HG02973 (cell line): ENCODE data around the gene GZMB.
A peak's percentile ranks its signal among the peaks of the same experiment; 100 is the strongest.
"Not testable (repeated sequence)": the region's sequence is repeated elsewhere in the genome, so short reads cannot be mapped to it uniquely, and the experiment has no call there.

ENCODE experiments used
- ATAC-seq: cut with Tn5 transposase; IDR thresholded peaks from one replicate; pipeline ENCODE4 v1.9.1; 2021; ENCODE audit warnings: moderate library complexity; ENCODE audit not compliant: unreplicated experiment

The GZMB gene

GRCh38 chr14:24631749-24632335, 2.1 kb downstream of the GZMB start:
- no peak for ATAC-seq

GRCh38 chr14:24630872-24631477, 3.0 kb downstream of the GZMB start:
- no peak for ATAC-seq

DNA sequence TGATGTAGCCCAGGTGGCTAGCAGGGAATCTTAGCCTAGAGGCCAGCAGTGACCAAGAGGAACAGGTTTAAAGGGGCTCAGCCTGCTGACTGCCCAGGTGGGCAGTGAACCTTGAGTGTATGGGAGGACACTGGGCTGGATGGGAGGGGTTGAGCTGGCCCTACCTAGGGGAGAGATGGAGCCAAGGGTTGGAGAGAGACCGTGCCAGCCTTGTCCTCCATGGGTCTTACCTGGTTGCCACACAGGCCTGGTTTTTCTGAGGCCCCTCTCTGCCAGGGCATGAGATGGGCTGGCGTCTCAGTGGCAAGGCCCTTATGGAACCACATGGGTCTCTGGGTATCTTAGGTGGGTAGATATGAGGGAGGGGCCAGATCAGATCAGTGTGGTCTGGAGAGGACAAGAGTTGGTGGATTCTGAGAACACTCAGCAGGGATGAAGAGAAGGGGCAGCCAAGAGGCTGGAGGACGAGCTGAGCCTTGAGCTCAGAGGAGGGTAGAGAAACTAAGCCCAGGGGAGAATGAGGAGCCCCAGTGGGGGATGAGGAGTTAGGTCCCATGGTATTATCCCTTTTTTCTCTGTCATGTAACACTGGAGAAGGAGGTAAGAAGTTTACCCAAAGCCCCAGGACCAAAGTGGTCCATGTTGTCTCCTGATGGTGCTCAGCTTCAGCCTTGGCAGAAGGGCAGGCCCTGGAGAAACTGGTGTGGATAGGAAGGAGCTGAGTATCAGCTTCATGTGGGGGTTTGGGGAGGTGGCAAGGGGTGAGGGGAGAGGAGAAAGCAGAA, 3.7 kb downstream of the GZMB start:
- ATAC-seq = no peak

- ATAC-seq = no peak
Measured at GRCh38 chr14:24629521-24629920, 4.5 kb downstream of the GZMB start.

- no peak for ATAC-seq
Measured at GRCh38 chr14:24613747-24614146, 20.2 kb downstream of the GZMB start.

DNA sequence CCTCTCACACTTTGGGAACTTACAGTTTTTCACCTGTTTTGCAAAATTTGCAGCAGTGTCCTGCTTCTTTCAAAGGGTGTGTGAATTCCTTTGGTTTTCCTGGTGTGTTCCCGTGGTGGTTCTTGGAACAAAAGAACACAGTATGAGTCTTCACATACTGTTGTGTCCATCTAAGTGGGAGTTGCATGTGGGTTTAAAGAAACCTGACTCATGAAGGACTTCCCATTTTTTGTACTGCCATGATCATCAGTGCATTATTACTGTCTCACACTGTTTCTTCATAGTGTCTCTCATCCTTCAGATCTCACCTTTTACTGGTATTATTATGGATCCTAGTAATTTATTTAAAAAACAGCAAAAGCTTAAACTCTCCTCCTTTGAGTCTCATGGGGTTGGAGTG, 20.7 kb downstream of the GZMB start:
- no peak for ATAC-seq

GRCh38 chr14:24612196-24612595, 21.8 kb downstream of the GZMB start:
- ATAC-seq = no peak

DNA sequence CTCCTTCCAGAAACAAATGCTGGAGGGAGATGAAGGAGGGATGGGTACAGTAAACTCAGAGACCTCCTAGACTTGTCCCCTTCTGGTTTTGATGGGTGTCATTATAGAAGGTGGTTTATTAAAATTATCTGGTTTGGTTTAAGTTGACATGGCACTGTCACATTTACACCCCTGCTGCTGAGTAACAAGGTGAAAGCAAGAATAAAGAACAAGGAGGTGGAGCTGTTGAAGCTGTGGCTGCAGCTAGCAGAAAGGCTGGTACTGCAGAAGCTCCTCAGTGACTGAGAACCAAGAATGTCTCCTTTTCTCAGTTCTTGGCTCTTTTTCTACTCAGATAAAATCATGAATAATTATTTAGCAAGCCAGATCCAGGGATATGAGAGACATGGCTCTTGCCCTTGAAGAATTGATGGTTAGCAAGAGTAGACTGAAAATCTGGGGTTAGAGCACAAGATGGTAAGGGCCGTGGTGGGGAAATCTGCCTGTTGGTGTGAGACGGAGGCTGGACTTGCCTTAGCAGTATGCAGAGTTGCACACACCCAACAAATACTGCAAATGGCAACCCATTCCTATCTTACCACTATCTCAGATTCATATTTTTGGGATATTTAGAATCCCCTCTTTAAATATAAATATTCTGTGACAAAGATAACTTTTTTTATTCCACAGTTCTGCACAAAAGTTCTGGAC, 24.2 kb downstream of the GZMB start, which contains the start of gene GZMH:
Gene GZMH (minus strand): TSS at position 31 of the 690 bp plus-strand sequence. CDS start 72 bp downstream, outside the sequence.
- ATAC-seq = no peak

DNA sequence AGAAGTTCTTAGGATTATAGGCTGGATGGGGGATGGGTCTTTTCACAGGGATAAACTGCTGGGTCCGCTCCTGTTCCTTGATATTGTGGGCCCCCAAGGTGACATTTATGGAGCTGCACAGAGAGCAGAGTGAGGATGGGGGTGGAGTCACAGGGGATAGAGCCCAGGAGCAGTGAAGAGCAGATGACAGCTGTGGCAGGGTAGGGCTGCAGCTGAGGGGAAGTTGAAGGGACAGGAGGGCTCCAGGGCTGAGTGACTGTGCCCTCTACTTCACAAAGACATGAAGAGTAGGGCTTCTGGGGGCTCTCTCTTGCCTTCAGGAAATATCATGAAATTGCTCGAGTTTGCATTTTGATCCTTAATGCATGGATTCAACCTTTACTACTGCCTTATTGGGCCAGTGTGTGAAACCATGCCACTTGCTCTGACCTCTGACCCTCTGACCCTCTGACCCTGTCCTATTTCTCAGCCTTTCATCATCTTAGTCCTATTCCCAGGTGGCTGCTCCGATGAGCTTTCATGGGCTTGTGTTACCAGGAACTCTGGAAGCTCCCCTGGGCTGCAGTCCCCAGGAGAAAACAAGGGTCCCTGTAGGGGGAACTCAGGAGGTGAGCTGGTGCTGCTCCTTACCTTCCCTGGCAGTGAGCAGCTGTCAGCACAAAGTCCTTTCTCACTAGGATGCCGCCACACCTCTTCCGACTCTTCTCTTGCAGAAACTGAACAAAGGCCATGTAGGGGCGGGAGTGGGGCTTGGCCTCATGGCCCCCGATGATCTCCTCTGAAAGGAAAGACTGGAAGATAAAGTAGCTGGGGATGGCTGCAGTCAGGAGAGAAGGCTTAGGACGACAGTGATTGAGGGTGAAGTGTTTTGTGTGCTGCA, 26.1 kb downstream of the GZMB start:
- ATAC-seq = no peak

- no peak for ATAC-seq
Measured at GRCh38 chr14:24607081-24607480, 26.9 kb downstream of the GZMB start.

DNA sequence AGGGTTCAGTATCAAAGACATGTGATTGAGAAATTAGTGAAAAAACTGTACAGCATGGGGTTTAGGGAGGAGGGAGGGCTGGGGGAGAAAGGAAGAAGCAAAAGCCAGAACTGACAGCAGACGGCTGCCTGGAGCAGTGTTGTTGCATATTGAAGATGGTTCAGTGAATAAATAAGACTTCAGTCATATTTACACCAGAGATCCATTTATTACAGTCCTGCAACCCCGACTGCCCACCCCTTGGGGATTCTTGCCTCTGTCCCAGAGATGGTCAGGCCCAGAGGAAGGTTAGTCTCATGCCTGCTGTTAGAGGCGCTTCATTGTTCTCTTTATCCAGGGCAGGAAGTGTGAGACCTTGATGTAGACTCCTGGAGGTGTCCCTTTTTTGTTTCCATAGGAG, 27.7 kb downstream of the GZMB start:
- no peak for ATAC-seq

GRCh38 chr14:24605435-24606190, 28.4 kb downstream of the GZMB start:
- peak; percentile 85 for ATAC-seq

GRCh38 chr14:24597403-24597802, 36.6 kb downstream of the GZMB start:
- no peak for ATAC-seq

GRCh38 chr14:24595073-24595808, 38.7 kb downstream of the GZMB start:
- ATAC-seq = no peak

DNA sequence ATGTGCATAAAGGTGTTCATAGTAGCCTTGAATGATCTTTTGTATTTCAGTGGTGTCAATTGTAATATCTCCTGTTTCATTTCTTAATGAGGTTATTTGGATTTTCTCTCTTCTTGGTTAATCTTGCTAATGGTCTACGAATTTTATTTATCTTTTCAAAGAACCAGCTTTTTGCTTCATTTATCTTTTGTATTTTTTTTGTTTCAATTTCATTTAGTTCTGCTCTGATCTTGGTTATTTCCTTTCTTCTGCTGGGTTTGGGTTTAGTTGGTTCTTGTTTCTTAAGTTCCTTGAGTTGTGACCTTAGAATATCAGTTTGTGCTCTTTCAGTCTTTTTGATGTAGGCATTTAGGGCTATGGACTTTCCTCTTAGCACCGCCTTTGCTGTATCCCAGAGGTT, 43.0 kb downstream of the GZMB start:
- ATAC-seq = not testable (repeated sequence)

GRCh38 chr14:24584402-24584801, 49.6 kb downstream of the GZMB start:
- ATAC-seq = not testable (repeated sequence)
